Natural killer cell (primary cell): ENCODE results near the gene INO80. TPM values are rescaled to one million over a fixed set of nuclear protein-coding genes. Genes with fewer than 3 reads are reported as not detected.

Source experiments
- ATAC-seq, 3 donors: fragments of 150-1000 bp in 2 of 3; fragments of 200-7000 bp in 1 of 3; cut with Tn5 transposase; 1 replicate in 1 of 3; 2 replicates in 2 of 3; pipeline ENCODE4 v1.10.0; 2021; ENCODE audit warnings: mild to moderate bottlenecking in 2 of 3, moderate library complexity in 2 of 3
- DNase-seq, 2 donors: peaks; one replicate each; pipeline versions ENCODE4 v3.0.0 to v3.0.0-alpha.2; 2013 to 2021; ENCODE audit warnings: mixed read lengths in 1 of 2
- H3K27ac ChIP-seq: one replicate; pipeline ENCODE4 v1.5.1; 2013; ENCODE audit warnings: mild to moderate bottlenecking, low read length
- H3K27me3 ChIP-seq: one replicate; pipeline ENCODE4 v1.6.1; 2013; ENCODE audit warnings: low read length; ENCODE audit not compliant: control insufficient read depth, insufficient read depth
- H3K36me3 ChIP-seq: one replicate; pipeline ENCODE4 v1.6.1; 2013; ENCODE audit warnings: low read length; ENCODE audit not compliant: control insufficient read depth, insufficient read depth
- H3K4me1 ChIP-seq: one replicate; pipeline ENCODE4 v1.6.1; 2013; ENCODE audit warnings: low read length; ENCODE audit not compliant: control insufficient read depth, insufficient read depth
- H3K4me3 ChIP-seq: one replicate; pipeline ENCODE4 v1.5.1; 2013; ENCODE audit warnings: low read length
- H3K9me3 ChIP-seq: one replicate; pipeline ENCODE4 v1.6.1; 2013; ENCODE audit warnings: low read length; ENCODE audit not compliant: control insufficient read depth, insufficient read depth
- H3K27ac Mint-ChIP-seq, 2 donors: one replicate each; pipeline ENCODE4 v1.8.0; 2022; ENCODE audit warnings: mild to moderate bottlenecking in 2 of 2, mixed read lengths in 2 of 2, moderate library complexity in 1 of 2
- H3K27me3 Mint-ChIP-seq, 2 donors: one replicate each; pipeline ENCODE4 v1.8.0; 2022; ENCODE audit warnings: low read depth in 2 of 2, mixed read lengths in 2 of 2
- H3K36me3 Mint-ChIP-seq: one replicate; pipeline ENCODE4 v1.8.0; 2022; ENCODE audit warnings: mixed read lengths
- H3K4me1 Mint-ChIP-seq, 2 donors: one replicate each; pipeline ENCODE4 v1.8.0; 2022; ENCODE audit warnings: mixed read lengths in 2 of 2
- H3K4me3 Mint-ChIP-seq: one replicate; pipeline ENCODE4 v1.8.0; 2022; ENCODE audit warnings: mild to moderate bottlenecking, moderate library complexity, mixed read lengths
- H3K9me3 Mint-ChIP-seq, 2 donors: one replicate each; pipeline ENCODE4 v1.8.0; 2022; ENCODE audit warnings: mixed read lengths in 2 of 2
- CTCF ChIP-seq: fragments of 200-600 bp; IDR thresholded peaks from one replicate; pipeline ENCODE4 v1.8.0; 2022; ENCODE audit warnings: antibody characterized with exemption
- WGBS: methylation state at CpG from one replicate; pipeline ENCODE4 v1.1.7; 2013; ENCODE audit warnings: missing lambda C conversion rate; ENCODE audit not compliant: insufficient coverage; 5-methylcytosine and 5-hydroxymethylcytosine counted together
- intact Hi-C: fragments of 100-400 bp; cut with micrococcal nuclease; formaldehyde crosslinking; loops from one replicate; pipeline ENCODE4 v1.14.2; 2022
- total RNA-seq, 4 donors: library from RNA; stranded (reverse); fragments of 120-200 nt in 1 of 4; gene quantifications; one replicate each; pipeline versions ENCODE4 v1.2.3 to v1.2.4, GENCODE V29; 2013 to 2022

INO80 gene
- total RNA-seq, 3 donors from 2014 or later (not counting 1 experiment from before 2014, with no cell fraction given): 36.4 to 45.7 (median 43.9) TPM

GRCh38 chr15:41020311-41020710 lies 95.8 kb downstream of the INO80 start:
- no peak for TF ChIP-seq CTCF
- intact Hi-C loops: loop anchor here (5.0 kb wide), 1 partner anchor 163 kb away; no protein-coding TSS in a partner anchor
- no peaks in the 10 kb centered on the region for H3K4me1 ChIP-seq
- Mint-ChIP-seq H3K9me3 (no peaks in the 10 kb centered on the region), H3K4me3 (no peak overlapping the region), H3K27me3 (no peaks in the 10 kb centered on the region), H3K27ac (no peak overlapping the region), H3K4me1 (peaks cover 0 to 10% of the 10 kb centered on the region in 2 donors), H3K36me3 (no peaks in the 10 kb centered on the region)
- no peaks in the 10 kb centered on the region for H3K9me3 ChIP-seq
- ATAC-seq (no peak), DNase-seq (no peak)
- H3K27ac ChIP-seq: no peak overlapping the region
- H3K4me3 ChIP-seq: no peak overlapping the region
- no peaks in the 10 kb centered on the region for H3K27me3 ChIP-seq
- 100% methylated on average over 4 of the region's 4 CpGs for WGBS
- H3K36me3 ChIP-seq: peaks cover 54% of the 10 kb centered on the region

GRCh38 chr15:41019174-41019573 lies 96.9 kb downstream of the INO80 start:
- no peak overlapping the region for H3K4me3 ChIP-seq
- Mint-ChIP-seq H3K36me3 (no peaks in the 10 kb centered on the region), H3K9me3 (no peaks in the 10 kb centered on the region), H3K27ac (no peak overlapping the region), H3K4me3 (no peak overlapping the region), H3K27me3 (no peaks in the 10 kb centered on the region), H3K4me1 (peaks cover 0 to 10% of the 10 kb centered on the region in 2 donors)
- no peaks in the 10 kb centered on the region for H3K4me1 ChIP-seq
- TF ChIP-seq CTCF: no peak
- intact Hi-C loops: no loop called here
- ATAC-seq (no peak), DNase-seq (no peak)
- H3K9me3 ChIP-seq: no peaks in the 10 kb centered on the region
- H3K27me3 ChIP-seq: no peaks in the 10 kb centered on the region
- 65% methylated on average over 5 of the region's 5 CpGs for WGBS
- H3K36me3 ChIP-seq: peaks cover 57% of the 10 kb centered on the region
- H3K27ac ChIP-seq: no peak overlapping the region

DNA sequence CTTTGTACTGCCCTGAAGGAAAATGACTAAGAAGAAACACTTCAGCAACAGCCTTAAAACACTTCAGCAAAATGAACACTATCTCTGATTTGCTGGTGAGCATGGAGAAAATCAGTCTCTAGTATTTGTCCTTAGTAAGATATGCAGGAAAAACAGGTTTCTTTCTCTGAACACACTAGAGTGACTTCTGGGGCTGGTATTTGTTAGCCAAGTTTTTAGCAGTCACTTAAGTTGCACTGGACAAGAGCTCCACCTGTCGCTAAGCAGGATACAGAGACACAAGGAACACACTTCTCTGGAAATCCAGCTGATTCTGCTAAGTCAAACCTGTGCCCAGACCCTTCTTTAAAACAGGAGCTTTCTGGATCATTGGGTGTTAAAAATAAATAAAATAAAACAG lies 97.5 kb downstream of the INO80 start:
- WGBS: 87% methylated on average over 1 of the region's 1 CpG
- DNase-seq (no peak), ATAC-seq (no peak)
- intact Hi-C loops: no loop called here
- H3K27me3 ChIP-seq: no peaks in the 10 kb centered on the region
- no peak for TF ChIP-seq CTCF
- Mint-ChIP-seq H3K27me3 (no peaks in the 10 kb centered on the region), H3K36me3 (no peaks in the 10 kb centered on the region), H3K4me3 (no peak overlapping the region), H3K4me1 (peaks cover 0 to 10% of the 10 kb centered on the region in 2 donors), H3K9me3 (no peaks in the 10 kb centered on the region), H3K27ac (no peak overlapping the region)
- no peaks in the 10 kb centered on the region for H3K9me3 ChIP-seq
- no peak overlapping the region for H3K4me3 ChIP-seq
- H3K4me1 ChIP-seq: no peaks in the 10 kb centered on the region
- H3K36me3 ChIP-seq: peaks cover 58% of the 10 kb centered on the region
- H3K27ac ChIP-seq: no peak overlapping the region

GRCh38 chr15:41017066-41017735 lies 98.9 kb downstream of the INO80 start:
- H3K9me3 Mint-ChIP-seq: no peaks in the 10 kb centered on the region
- peaks cover 7% of the 10 kb centered on the region for H3K36me3 Mint-ChIP-seq

More at GRCh38 chr15:41017066-41017735, 98.9 kb downstream of the INO80 start:
- H3K27ac ChIP-seq: no peak overlapping the region
- intact Hi-C loops: no loop called here
- no peaks in the 10 kb centered on the region for H3K9me3 ChIP-seq
- Mint-ChIP-seq H3K4me3 (no peak overlapping the region), H3K27me3 (no peaks in the 10 kb centered on the region), H3K27ac (peak overlapping the region in 1 of 2 donors; percentile 51), H3K4me1 (peaks cover 0 to 10% of the 10 kb centered on the region in 2 donors)
- 58% methylated on average over 2 of the region's 2 CpGs for WGBS
- no peaks in the 10 kb centered on the region for H3K4me1 ChIP-seq
- DNase-seq: no peak
- no peak for ATAC-seq
- H3K36me3 ChIP-seq: peaks cover 63% of the 10 kb centered on the region
- no peak overlapping the region for H3K4me3 ChIP-seq
- no peaks in the 10 kb centered on the region for H3K27me3 ChIP-seq
- TF ChIP-seq CTCF: no peak
